ENCODE measurements around the gene TMEM138. TPM values are rescaled to one million over a fixed set of nuclear protein-coding genes. Genes with fewer than 3 reads are reported as not detected.

TMEM138 gene
- total and polyA plus RNA-seq, 2 of the 4 experiments (the other 2 are of a cell fraction) = 16.8 to 53.2 TPM

GRCh38 chr11:61350803-61351202, 11.4 kb upstream of the TMEM138 start:
- Histone ChIP-seq H2AK9ac (replicated peaks; ENCODE audit: low read depth, low read length, poor library complexity) (no peak overlapping the region), H2BK5ac (ENCODE audit: low read depth, low read length, poor library complexity, severe bottlenecking) (no peak overlapping the region), H3K4ac (ENCODE audit: low read depth, low read length) (no peak overlapping the region), H3K23ac (ENCODE audit: low read depth, low read length) (no peak overlapping the region), H3K4me1 (ENCODE audit: control insufficient read depth, insufficient read depth, low read length) (no peaks in the 10 kb centered on the region), H3K4me2 (ENCODE audit: low read depth, low read length) (no peak overlapping the region), H4K8ac (ENCODE audit: low read depth in 2 of 2, low read length in 2 of 2) (no peak overlapping the region), H3K9me1 (ENCODE audit: insufficient read depth, low read length) (peaks cover 5% of the 10 kb centered on the region; the same call in 1 of the 2 replicates), H2BK15ac (ENCODE audit: low read depth, low read length) (no peak overlapping the region), H2BK120ac (ENCODE audit: low read depth, low read length) (no peak overlapping the region), H3K18ac (ENCODE audit: low read depth, low read length) (no peak overlapping the region), H3K4me3 (ENCODE audit: insufficient read depth, low read depth, low read length) (no peak overlapping the region), H2BK20ac (ENCODE audit: low read depth, low read length) (no peak overlapping the region), H3K9ac (ENCODE audit: low read depth, low read length) (no peak overlapping the region), H2AFZ (replicated peaks; ENCODE audit: low read length, poor library complexity) (no peak overlapping the region), H3K56ac (ENCODE audit: extremely low read depth, insufficient read depth, low read length) (no peak overlapping the region), H3K79me1 (ENCODE audit: low read depth in 1 of 2, low read length in 2 of 2) (no peaks in the 10 kb centered on the region; a peak in 2 of 4 replicates), H3K27ac (ENCODE audit: insufficient read depth, low read length) (no peak overlapping the region), H3K27me3 (ENCODE audit: control insufficient read depth, insufficient read depth, low read length) (no peaks in the 10 kb centered on the region), H4K91ac (ENCODE audit: insufficient read depth, low read depth, low read length) (no peak overlapping the region), H4K20me1 (ENCODE audit: insufficient read depth, low read length) (no peaks in the 10 kb centered on the region), H3K9me3 (ENCODE audit: control insufficient read depth, insufficient read depth, low read length) (no peaks in the 10 kb centered on the region), H3K14ac (replicated peaks; ENCODE audit: low read depth, low read length) (no peak overlapping the region), H2AK5ac (ENCODE audit: low read depth, low read length) (no peak overlapping the region), H3K36me3 (ENCODE audit: control insufficient read depth, insufficient read depth, low read length) (peaks cover 48% of the 10 kb centered on the region), H4K5ac (ENCODE audit: low read depth, low read length) (no peak overlapping the region)
- DNase-seq (no peak), ATAC-seq (ENCODE audit: low read depth) (no peak)
- 100% methylated on average over 3 of the region's 8 CpGs; no CpG with 5 or more reads in 1 of the 2 experiments for WGBS, 2 experiments (ENCODE audit: extremely low coverage in 2 of 2, insufficient read length in 1 of 2)
- BruUV-seq (replicated peaks) = no TSS peak
- intact Hi-C loops (cut with micrococcal nuclease) = no loop called here
- dilution Hi-C loops (cut with HindIII; ENCODE audit: low sequenced_read_pairs, unreplicated experiment) = no loop called here
- ChIA-PET CTCF (no interaction called here), POLR2A (ENCODE audit: unreplicated experiment) (no interaction called here)
- in situ Hi-C loops (cut with MboI; ENCODE audit: low sequenced_read_pairs) = no loop called here
- TF ChIP-seq SMC3 (IDR thresholded peaks at IDR 0.05; ENCODE audit: low read depth, low read length) (no peak), FOS (IDR thresholded peaks at IDR 0.05; ENCODE audit: low read depth, low read length) (no peak), MXI1 (IDR thresholded peaks at IDR 0.05; ENCODE audit: borderline replicate concordance, low read depth, low read length) (no peak), USF2 (IDR thresholded peaks at IDR 0.05; ENCODE audit: low read depth, low read length) (no peak)

Measured in IMR-90 (cell line).